HepG2 (cell line): Measurements from ENCODE around the gene SLC6A12.

Experiments
- EP300 ChIP-seq, 3 experiments: sonication (generic) in 1 of 3; formaldehyde crosslinking in 1 of 3; IDR thresholded peaks; 2 replicates each; pipeline versions ENCODE4 v1.5.1 to v1.6.1; 2011 to 2020; ENCODE audit warnings: low read depth in 2 of 3, low read length in 2 of 3, borderline replicate concordance in 1 of 3, improper control_type of control experiment in 1 of 3, mild to moderate bottlenecking in 1 of 3, missing genetic modification reagents in 1 of 3, moderate library complexity in 1 of 3
- FOXA1 ChIP-seq, 2 experiments: fragments of 450-650 bp in 1 of 2; sonication (generic) in 1 of 2; formaldehyde crosslinking in 1 of 2; IDR thresholded peaks; 2 replicates each; pipeline versions ENCODE4 v1.4.0 to v1.6.1; 2016 to 2020; ENCODE audit warnings: missing genetic modification reagents in 1 of 2
- NR1H2 ChIP-seq: sonication (generic); formaldehyde crosslinking; IDR thresholded peaks from 2 replicates; pipeline ENCODE4 v1.8.1; 2022; ENCODE audit warnings: low read depth, missing genetic modification reagents, borderline replicate concordance
- NR3C1 ChIP-seq: sonication (generic); formaldehyde crosslinking; IDR thresholded peaks from 2 replicates; pipeline ENCODE4 v1.4.0; 2020; ENCODE audit warnings: missing genetic modification reagents
- PBX2 ChIP-seq: IDR thresholded peaks from 2 replicates; pipeline ENCODE4 v1.6.1; 2016; ENCODE audit warnings: control low read depth
- RELA ChIP-seq: sonication (generic); formaldehyde crosslinking; IDR thresholded peaks from 2 replicates; pipeline ENCODE4 v1.4.0; 2020; ENCODE audit warnings: missing genetic modification reagents
- SRF ChIP-seq: IDR thresholded peaks from 2 replicates; pipeline ENCODE4 v1.6.1; 2011; ENCODE audit warnings: mild to moderate bottlenecking, low read depth, low read length, moderate library complexity
- TEAD2 ChIP-seq: sonication (generic); formaldehyde crosslinking; IDR thresholded peaks from 2 replicates; pipeline ENCODE4 v1.9.0; 2021; ENCODE audit warnings: missing genetic modification reagents
- TF ChIP-seq, protein P1 (sequence below): sonication (generic); formaldehyde crosslinking; IDR thresholded peaks from 2 replicates; pipeline ENCODE4 v1.4.0; 2020; ENCODE audit warnings: missing genetic modification reagents; ENCODE audit errors: not compliant biosample characterization
- TF ChIP-seq, protein P2 (sequence below): sonication (generic); formaldehyde crosslinking; IDR thresholded peaks from 2 replicates; pipeline ENCODE4 v1.5.0; 2020; ENCODE audit warnings: mild to moderate bottlenecking, missing genetic modification reagents, moderate library complexity
- TF ChIP-seq, protein P3 (sequence below): sonication (generic); formaldehyde crosslinking; conservative IDR thresholded peaks from 2 replicates; pipeline ENCODE4 v1.4.0; 2020; ENCODE audit warnings: missing genetic modification reagents

DNA sequence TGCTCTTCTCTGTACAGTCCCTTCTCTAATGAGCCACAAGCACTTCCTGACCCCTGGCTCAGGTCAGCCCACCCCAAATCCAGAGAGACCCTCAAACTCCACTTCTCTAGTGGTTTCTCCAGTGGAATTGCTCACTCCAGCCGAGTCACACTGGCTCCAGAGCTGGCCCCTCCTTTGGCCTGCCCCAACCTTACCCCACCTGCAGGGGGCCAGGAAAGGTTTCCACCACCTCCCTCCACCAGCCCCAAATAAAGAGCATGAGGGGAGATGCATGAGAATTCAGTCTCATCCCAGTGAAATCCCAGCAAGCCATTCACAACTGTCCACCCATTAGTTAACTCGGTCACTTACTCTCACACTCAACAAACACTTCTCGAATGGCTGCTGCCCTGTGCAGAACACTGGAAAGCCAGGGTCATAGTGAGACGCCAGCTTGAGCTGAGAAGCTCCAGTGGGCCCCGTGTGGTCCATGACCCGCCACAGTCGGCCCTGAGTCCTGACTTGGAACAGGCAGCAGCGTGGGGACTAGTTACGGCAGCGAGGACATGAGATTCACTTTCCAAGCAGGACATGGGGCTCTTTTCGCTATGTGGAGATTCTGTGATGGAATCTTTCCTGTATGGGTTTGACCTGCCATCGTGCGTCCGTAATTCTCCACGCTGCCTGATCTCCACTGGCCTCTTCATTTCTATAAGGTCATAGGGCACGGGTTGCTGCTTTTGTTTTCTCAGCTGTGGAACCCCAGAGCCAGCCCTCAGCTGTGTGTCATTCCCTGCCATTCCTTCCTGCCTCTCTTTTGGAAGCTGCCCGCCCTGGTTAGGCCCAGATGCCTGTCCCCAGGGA is 44.2 kb downstream of the SLC6A12 start:
- TF ChIP-seq EP300 (IDR thresholded peaks at IDR 0.05; ENCODE audit: low read depth in 2 of 2, low read length in 2 of 2) (no peak), EP300 (CRISPR knock-in tag; IDR thresholded peaks at IDR 0.05; ENCODE audit: borderline replicate concordance) (no peak), NR3C1 (no peak), SRF (no peak), PBX2 (CRISPR knock-in tag) (no peak), TEAD2 (no peak), FOXA1 (IDR thresholded peaks at IDR 0.05) (no peak), FOXA1 (CRISPR knock-in tag; IDR thresholded peaks at IDR 0.05) (no peak), RELA (CRISPR knock-in tag) (no peak), NR1H2 (CRISPR knock-in tag) (no peak)
- TF ChIP-seq, protein P1, sequence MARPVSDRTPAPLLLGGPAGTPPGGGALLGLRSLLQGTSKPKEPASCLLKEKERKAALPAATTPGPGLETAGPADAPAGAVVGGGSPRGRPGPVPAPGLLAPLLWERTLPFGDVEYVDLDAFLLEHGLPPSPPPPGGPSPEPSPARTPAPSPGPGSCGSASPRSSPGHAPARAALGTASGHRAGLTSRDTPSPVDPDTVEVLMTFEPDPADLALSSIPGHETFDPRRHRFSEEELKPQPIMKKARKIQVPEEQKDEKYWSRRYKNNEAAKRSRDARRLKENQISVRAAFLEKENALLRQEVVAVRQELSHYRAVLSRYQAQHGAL (CRISPR knock-in tag): no peak
- TF ChIP-seq, protein P2, sequence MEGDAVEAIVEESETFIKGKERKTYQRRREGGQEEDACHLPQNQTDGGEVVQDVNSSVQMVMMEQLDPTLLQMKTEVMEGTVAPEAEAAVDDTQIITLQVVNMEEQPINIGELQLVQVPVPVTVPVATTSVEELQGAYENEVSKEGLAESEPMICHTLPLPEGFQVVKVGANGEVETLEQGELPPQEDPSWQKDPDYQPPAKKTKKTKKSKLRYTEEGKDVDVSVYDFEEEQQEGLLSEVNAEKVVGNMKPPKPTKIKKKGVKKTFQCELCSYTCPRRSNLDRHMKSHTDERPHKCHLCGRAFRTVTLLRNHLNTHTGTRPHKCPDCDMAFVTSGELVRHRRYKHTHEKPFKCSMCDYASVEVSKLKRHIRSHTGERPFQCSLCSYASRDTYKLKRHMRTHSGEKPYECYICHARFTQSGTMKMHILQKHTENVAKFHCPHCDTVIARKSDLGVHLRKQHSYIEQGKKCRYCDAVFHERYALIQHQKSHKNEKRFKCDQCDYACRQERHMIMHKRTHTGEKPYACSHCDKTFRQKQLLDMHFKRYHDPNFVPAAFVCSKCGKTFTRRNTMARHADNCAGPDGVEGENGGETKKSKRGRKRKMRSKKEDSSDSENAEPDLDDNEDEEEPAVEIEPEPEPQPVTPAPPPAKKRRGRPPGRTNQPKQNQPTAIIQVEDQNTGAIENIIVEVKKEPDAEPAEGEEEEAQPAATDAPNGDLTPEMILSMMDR (CRISPR knock-in tag): no peak
- TF ChIP-seq, protein P3, sequence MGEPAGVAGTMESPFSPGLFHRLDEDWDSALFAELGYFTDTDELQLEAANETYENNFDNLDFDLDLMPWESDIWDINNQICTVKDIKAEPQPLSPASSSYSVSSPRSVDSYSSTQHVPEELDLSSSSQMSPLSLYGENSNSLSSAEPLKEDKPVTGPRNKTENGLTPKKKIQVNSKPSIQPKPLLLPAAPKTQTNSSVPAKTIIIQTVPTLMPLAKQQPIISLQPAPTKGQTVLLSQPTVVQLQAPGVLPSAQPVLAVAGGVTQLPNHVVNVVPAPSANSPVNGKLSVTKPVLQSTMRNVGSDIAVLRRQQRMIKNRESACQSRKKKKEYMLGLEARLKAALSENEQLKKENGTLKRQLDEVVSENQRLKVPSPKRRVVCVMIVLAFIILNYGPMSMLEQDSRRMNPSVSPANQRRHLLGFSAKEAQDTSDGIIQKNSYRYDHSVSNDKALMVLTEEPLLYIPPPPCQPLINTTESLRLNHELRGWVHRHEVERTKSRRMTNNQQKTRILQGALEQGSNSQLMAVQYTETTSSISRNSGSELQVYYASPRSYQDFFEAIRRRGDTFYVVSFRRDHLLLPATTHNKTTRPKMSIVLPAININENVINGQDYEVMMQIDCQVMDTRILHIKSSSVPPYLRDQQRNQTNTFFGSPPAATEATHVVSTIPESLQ (CRISPR knock-in tag): no peak
